GF-D8 (cell line): ENCODE measurements around the gene MLANA.

Source experiments
- DNase-seq: peaks from one replicate; lab custom pipeline; 2025; lab: John Stamatoyannopoulos, UW

Gene MLANA, protein sequence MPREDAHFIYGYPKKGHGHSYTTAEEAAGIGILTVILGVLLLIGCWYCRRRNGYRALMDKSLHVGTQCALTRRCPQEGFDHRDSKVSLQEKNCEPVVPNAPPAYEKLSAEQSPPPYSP

DNA sequence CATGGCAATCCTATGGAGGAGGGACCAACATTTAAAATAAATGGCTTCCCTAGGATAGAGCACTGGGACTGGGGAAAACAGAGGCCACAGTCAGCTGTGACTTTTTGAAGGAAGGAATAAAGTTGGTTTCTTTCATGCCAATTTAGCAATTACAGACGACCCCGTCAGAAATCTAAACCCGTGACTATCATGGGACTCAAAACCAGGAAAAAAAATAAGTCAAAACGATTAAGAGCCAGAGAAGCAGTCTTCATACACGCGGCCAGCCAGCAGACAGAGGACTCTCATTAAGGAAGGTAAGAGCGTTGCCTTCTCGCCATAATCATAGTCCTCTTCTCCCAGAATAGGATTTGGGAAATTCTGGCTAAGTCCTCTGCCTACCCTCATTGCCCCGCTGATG, at the start of gene MLANA:
Gene MLANA, plus strand, starts transcription at position 249 of the 400 bp plus-strand sequence. CDS start 1,586 bp downstream, outside the sequence.
- DNase-seq, result no peak

DNA sequence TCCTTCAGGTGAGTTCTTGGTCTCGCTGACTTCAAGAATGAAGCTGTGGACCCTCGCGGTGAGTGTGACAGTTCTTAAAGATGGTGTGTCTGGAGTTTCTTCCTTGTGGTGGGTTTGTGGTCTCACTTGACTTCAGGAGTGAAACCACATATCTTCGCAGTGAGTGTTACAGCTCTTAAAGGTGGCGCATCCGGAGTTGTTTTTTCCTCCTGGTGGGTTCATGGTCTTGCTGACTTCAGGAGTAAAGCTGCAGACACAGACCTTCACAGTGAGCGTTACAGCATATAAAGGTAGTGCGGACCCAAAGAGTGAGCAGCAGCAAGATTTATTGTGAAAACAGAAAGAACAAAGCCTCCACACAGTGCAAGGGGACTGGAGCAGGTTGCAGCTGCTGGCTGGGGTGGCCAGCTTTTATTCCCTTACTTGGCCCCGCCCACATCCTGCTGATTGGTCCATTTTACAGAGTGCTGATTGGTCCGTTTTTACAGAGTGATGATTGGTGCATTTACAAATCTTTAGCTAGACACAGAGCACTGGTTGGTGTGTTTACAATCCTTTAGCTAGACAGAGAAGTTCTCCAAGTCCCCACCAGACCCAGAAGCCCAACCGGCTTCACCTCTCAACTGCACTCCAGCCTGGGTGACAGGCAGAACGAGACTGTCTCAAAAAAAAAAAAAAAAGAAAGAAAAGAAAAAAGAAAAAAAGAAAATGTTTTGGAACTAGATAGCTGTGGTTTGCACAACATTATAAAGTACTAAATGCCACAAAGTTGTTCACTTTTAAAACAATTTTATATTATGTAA, 48.7 kb upstream of the MLANA start:
- DNase-seq, result no peak

DNA sequence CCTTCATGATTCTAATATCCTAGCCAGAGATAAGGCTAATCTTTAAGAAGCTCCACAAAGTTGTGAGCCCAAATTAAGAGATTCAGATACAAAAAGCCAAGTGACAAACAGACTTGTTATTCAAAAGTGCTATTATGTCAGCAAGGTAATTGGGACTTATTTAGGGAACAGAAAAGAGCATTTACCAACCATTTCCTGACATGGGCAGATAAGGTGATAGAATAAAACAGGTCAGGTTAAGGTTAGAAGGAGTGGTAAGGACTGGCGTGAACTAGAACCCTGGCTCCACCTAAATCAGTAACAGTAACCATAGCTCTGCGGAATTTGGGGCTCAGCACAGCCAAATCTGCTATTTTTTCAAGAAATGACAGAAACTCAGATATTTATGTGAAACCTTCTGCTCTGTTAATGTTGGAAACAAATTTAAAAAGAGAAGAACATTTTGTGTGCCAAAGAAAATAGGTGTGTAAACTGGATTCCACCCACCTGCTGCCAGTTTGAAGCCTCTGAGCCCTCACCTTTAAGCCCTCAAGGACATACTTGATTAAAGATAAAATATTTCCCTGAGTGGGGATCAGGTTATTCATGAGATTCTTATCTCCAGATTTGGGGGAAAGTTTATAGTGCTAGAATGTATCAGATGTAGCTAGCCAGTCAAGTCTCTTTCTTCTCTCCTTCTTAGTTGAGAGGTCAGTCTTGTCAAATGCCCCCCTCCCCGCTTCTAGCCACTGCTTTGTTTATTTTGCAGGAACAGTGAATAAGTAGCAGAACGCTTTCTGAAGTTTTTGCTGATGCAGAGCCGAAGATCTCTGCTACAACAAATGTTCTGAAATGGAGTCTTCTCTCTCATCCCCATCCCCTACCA, 47.5 kb upstream of the MLANA start:
- DNase-seq, result no peak

DNA sequence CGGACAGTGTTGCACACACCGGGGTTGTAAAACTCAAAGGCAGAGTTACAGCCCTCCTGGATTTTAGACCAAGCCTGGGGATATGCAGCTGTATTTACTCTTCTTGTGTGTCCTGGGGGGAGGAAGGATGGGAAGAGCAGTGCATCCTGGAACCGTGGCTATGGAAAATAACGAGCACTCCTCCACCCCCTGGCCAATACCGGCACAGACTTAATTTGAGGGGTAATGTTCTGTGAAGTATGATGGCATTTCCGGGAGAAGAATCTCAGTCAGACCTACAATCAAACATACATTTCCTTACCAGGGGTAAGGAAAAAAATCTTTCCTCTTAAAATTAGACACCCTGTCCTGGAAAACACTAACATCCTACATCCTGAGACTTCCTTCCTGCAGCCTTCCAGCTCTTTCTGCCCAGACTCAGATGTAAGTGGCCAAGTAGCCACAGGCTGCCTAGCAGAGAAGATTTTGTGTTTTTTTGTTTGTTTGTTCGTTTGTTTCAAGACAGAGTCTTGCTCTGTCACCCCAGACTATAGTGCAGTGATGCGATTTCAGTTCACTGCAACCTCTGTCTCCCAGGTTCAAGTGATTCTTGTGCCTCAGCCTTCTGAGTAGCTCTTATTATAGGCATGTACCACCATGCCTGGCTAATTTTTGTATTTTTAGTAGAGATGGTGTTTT, 46.8 kb upstream of the MLANA start:
- DNase-seq, result no peak

DNA sequence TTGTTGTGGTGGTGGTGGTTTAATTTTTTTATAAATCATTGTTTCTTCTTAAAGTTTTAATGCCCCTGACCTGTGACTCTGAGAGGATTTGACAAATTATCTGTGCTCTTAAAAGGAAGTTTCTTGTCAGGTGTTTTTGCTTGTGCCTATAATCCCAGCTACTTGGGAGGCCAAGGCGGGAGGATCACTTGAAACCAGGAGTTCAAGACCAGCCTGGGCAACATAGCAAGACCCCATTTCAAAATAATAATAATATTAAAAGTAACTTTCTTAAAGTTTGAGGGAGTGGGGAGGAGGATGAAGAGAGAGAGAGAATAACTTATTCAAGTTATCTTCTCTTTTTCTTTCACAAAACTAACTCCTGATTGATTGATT, 45.5 kb upstream of the MLANA start:
- no peak for DNase-seq

DNA sequence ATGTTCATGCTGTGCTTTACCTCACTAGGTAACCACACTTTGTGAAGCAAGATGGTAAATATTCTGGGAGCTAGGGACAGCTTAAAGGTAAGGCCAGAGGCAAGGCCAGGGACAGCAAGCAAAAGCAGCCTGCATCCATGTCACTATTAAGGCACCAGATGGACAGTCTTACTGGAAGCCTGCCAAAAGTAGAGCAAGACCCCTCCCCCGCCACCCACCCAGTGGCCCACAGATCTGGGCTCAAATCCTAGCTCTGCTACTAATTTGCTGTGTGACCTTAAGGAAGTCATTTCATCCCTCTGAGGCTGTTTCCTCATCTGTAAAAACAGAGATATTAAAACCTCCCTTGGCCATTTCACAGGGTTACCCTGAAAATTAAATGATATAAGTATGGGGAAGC, 44.6 kb upstream of the MLANA start:
- DNase-seq, result no peak

DNA sequence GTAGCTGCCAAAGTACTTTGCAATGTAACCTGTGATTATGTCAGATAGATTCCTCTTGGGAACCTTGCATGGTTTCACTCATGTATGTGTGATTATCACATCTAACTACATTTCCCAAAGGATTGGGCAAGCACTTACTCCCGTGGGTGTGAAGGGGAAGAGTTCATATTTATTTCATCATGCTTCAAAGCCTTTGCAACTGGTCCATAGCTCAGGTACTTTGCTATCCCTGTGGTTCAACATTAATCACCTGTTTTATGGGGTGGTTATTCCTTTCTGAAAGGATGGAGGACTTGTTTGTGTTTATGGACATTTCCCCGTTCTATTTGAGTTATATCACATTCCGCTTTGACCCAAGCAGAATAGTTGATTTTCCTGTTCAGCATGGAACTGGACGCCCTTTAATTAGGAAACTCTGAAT, 44.2 kb upstream of the MLANA start:
- no peak for DNase-seq

DNA sequence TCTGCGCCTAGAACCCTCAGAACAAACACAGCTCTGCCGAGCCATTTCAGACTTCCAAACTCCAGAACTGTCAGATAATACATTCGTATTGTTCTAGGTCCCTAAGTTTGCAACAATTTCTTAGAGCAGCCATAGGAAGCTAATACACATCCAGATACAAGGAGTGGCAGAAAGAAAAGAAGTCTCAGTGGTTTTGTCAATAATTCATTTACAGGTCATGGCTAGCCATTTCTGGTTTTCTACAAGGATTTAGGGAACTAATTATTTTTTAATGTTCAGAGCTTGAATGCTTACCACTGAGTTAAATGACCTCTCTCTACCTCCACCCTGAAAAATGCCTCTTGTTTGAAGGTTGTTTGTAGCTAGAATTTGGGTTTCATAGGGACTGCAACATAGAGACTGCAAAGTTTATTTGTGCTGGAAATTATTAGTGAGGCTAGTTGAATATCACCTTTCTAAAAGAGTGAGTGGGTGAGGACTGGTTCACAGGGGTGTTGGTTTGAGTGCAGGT, 42.3 kb upstream of the MLANA start:
- no peak for DNase-seq

DNA sequence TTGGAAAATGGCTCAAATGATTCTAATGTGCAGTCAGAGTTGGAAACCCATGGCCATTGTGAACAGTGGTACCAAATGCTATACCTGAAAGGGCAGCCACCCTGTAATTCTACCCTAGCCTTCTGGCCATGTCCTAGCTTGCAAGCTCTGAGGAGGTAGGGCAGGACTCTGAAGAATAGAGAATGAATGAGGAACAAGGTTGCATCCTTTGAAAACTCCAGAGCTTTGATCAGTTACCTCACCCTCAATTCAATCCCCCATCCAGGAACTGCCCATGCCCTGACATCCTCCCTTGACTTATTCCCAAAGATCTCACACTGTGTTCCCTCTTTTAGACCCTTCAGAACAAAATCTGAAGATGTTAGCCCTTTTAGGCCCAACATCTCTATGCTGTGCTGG, 40.0 kb upstream of the MLANA start:
- DNase-seq, result no peak

DNA sequence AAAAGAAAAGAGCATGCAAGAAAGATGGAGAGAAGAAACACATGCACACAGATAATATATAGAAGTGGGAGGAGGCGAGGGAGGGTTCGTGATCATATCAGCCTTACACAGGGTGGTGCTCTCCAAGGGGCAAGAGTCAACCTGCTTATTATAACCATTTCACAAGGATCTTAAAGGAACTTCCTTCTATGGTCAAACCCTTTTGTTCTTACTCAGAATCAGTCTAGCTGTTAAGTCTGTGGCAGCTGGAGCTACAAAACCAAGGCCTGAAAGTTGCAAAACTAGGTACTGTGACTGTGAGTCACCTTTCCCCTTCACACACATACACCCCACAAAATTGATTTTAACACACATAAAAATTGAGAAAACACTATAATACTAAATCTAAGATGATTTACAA, 39.2 kb upstream of the MLANA start:
- peak; percentile 97 for DNase-seq

DNA sequence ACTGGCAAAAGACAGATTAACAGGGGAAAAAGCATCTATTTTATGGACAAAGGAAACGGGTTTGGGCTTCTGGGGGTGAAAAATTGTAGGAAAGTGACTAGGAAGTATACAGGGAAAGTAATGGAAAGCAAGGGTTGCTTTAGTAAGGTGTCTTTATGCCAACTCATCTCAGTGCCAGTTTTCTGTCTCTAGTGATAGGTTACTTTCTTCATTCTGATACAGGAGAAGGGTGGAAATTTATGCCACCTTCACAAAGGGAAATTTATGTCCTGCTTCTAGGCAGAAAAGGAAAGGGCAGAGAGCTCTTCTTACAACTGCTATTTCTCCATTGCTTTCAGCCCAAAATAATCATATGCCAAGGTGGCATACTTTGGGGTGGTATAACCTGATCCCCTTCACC, 37.7 kb upstream of the MLANA start:
- DNase-seq, result no peak

DNA sequence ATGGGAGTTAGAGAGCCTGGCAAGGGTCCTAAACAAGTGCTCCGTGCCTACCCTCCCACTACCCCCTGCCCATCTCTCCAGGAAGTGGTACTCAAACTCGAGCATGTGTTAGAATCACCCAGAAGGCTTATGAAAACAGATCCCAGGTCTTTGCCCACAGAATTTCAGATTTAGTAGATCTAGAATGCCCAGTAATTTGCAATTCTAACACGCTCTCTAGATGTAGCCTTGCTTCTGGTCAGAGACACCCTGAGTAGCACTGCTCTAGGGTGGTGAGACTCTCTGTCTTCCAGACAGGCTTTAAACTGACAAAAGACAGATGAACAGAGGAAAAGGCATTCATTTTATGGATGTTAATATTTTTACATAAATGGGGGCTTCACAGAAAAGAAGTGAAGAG, 37.1 kb upstream of the MLANA start:
- no peak for DNase-seq

DNA sequence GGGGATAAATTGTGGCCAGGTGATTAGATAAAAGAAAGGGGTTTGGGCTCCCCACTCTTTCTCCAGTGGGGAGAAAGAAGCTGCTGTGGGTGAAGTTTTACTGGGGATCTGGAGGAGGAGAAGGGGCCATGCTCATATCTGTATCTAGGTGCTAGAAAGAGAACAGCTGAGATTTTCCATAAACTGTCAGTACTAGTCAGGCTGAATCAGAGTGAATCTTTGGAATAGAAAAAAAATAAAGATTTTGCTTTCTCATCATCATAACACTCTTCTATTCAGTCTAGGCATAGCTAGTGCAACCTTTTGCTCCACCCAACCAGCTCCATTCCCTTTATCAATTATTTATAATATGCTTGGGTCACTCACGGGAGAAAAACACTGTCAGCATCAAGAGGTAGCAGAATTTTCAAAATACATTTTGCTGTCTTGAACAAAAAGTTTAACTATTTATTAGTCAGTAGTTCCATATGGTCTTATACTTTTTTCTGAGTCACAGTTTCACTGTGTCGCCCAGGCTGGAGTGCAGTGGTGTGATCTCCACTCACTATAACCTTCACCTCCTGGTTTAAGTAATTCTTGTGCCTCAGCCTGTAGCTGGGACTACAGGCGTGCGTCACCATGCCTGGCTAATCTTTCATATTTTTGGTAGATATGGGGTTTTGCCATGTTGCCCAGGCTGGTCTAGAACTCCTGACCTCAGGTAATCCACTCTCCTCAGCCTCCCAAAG, 36.5 kb upstream of the MLANA start:
- no peak for DNase-seq

DNA sequence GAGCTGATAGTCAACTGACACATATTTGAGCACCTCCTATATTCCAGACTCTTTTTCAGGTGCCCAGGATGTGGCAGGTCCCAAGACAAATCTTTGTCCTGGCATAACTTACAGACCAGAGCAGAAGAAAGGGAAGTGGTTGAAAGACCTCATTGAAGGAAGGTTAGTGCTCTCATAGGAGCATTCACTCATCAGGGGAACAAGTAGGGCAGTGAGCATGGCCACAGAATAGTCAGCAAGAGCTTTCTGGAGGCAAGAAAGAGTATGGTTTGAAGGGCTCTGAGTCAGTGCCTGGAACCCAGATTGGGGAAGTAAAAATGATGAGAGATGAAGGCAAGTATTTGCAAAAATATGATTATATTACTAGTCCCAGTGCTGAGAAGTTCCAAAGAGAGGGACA, 32.8 kb upstream of the MLANA start:
- no peak for DNase-seq

DNA sequence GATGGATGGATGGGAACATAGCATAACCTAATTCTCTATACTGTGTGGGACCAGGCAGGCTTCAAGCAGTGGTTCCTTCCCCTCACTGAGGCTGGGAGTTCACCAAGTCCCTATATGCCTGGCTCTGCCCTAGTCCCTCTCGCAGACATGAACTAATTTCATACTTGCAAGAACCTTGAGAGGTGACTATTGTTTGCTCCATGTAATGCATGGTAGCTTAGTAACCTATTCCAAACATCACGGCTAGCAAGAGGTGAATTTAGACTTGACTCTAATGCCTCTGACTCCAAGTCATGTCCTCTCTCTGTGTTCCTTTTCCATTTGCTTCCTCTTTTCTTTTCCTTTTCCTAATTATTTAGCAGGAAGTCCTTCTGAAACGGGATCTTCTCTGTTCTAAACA, 31.9 kb upstream of the MLANA start:
- DNase-seq, result no peak

DNA sequence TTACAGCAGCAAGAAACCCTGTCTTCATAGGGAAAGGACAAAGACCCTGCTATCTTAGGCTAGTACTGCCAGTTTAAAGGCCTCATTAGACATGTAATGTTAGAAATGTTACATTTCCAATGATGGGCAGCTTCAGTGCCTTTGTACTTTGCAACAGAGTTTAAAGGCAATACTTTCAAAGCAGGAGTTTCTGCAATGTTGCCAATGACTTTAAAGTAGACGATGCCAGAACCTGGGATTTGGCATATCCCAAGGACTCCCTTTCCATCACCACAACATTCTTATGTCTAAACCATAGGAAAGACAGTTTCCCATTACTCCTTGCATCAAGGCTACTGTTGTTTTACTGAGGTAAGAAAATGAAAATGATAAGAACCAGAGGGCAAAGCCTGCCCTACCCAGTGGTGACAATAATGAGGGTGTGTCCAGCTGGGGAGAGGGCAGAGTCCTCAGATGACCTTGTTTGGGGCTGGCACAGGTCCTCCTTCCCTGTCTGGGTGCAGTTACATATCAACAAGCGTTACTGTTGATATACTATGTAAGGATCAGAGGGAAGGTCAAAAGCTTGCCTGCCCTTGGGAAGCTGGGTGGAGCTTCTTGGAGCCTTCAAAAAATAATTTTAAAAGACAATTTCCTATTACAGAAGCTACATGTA, 27.5 kb upstream of the MLANA start:
- DNase-seq, result no peak

DNA sequence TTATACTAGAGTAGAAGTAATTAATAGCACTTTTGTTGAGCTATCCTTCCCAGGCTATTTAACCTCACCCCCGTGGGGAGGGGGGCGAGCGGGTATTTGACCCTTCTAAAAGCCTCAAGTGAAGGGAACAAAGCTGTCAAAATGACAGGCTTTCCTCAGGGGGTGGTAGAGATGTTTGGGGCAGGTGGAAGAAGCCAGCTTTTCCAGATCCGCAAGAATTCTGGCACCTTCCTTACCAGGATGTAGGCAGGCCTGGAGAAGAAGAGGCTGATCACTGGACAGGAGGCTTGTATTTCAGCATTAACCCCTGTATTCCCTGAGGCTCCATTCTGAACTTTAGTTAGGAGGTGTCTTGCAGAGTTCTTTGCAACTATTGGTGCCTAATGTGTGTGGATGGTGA, 26.2 kb upstream of the MLANA start:
- DNase-seq, result no peak

DNA sequence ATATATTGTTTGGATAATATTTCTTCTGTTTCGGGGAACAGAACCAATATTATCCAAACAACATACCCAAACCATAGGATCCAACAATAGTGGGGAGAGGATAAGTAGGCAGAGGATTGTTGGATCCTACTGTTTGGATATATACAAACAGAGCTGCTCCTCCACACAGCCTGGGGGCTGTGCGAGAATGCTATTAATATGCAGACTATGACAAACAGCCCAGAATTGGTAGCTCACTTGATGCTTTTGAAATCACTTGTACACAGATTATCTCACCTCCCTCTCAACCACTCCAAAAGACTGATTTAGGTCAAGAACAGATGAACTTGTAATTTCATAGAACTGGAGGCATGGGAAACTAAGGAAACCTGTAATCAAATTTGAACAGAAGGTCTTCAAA, 24.4 kb upstream of the MLANA start:
- no peak for DNase-seq

DNA sequence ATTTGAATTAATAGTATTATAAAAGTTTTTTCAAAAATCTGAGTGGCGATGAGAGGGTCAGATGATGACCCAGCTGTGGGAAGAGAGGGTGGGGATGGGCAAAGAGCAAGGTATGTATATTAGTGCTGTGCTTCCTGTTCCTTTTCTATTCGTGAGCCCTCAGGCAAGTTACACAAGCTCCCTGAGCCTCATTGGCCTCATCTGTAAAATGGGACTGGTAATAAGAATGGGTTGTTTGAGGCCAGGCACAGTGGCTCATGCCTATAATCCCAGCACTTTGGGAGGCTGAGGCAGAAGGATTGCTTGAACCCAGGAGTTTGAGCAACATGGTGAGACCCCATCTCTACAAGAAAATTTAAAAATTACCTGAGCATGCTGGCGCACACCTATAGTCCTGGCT, 24.0 kb upstream of the MLANA start:
- no peak for DNase-seq

DNA sequence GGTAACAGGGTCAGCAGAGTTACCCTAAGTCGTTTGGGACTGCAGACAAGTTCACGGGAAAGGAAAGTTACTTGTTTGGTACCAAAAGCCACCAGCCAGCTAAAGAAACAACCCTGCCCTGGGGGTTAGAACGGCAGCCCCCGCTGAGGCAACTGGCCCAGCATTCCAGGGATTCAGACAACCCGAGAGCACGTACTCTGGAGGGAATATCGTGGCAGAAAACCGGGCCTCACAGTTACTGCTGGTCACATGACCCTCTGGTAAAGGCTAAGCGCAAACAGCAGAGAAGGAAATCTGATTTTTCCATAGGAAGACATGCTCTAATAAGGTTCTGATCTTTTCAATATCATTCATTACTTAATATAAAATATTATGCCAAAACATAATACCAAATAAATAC, 22.5 kb upstream of the MLANA start:
- DNase-seq, result no peak
